ENCODE results near the gene FBXW5.

FBXW5 gene

DNA sequence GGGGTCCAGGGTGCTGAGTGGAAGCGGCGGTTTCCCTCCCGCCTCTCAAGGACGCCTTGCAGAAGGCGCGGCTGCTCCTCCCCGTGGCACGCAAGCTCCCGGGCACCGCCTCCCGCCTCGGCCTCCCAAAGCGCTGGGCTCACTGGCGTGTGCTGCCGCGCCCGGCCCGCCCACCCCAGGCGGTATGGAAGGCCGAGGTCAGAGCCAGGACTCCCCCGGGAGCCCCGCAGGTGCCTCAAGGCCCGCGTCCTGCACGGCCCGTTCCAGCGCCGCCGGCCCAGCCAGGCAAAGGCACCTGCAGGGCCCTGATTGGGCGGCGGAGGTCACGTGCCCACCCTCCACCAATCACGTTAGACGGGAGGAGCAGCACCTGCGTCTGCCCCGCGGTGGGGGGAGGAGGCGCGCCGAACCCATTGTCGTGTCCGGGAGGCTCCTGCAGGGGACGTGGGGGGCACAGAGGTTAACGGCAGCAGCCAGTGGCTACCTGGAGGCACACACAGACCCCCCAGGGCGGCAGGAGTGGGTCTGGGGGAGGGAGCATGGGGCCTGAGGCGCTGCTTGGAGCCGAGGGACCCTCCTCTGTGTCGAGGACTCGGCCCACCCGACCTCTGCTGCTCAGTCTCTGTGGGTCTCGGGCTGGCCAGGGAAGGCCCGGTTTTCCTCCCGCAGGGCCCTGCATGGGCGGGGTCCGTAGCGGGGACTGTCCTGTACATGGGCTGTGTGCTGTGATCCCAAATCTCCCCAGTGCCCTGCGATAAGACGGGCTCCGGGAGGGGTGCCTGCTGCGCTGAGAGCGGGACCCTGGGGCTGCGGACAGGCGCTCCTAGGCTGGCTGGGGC, 5.5 kb upstream of the FBXW5 start:
- in situ Hi-C loops (cut with MboI; ENCODE audit: low sequenced_read_pairs): no loop called here

DNA sequence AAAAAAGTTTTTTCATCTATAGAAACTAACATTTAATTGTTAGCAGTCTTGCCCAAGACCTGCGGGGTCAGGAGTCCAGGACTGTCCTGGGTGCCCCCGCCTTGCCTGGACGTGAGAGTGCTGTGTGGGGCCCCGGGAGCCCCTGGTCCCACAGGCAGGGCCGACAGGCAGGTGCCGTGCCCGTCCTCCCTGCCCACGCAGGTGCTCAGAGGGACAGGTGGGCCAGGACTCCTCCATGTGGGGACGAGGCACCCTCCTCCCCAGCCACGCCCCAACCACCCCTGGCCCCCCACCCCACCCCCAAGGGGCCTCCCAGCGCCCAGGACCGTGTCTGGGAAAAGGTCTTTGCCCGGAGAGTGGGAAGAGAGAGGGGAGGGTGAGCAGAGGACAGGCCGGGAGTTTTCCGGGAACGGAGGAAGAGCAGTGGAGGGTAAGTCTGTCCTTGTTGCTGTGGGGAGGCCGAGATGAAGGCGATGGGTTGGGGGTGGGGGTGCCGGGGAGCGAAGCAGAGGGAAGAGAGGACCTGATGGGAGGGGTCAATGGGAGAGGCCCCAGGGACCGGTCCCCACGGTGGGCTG, 4.8 kb upstream of the FBXW5 start:
- in situ Hi-C loops (cut with MboI; ENCODE audit: low sequenced_read_pairs): no loop called here

DNA sequence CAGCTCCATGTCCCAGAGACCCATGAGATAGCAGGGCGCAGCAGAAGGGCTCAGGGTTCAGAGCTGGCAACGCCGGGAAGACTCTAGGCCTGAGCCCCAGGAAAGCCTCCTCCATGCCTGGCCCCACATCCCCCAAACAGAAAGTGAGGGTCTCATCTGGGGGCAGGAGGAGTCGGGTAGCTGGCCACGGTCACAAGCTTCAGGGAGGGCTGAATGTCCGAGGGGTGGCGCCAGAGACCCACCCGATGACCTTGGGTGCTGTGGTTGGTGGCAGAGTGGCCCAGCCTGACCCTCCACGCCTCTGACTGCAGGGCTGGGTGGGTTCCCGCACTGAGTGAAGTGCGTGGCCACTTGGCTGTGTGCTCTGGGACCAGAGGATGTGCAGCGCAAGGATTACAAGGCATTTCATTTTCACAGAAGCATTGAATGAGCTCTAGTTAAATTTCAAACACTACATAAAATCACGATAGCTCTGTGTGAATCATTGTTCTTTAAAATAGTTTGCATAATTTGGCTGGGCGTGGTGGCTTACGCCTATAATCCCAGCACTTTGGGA, 3.5 kb upstream of the FBXW5 start:
- in situ Hi-C loops (cut with MboI; ENCODE audit: low sequenced_read_pairs): no loop called here

DNA sequence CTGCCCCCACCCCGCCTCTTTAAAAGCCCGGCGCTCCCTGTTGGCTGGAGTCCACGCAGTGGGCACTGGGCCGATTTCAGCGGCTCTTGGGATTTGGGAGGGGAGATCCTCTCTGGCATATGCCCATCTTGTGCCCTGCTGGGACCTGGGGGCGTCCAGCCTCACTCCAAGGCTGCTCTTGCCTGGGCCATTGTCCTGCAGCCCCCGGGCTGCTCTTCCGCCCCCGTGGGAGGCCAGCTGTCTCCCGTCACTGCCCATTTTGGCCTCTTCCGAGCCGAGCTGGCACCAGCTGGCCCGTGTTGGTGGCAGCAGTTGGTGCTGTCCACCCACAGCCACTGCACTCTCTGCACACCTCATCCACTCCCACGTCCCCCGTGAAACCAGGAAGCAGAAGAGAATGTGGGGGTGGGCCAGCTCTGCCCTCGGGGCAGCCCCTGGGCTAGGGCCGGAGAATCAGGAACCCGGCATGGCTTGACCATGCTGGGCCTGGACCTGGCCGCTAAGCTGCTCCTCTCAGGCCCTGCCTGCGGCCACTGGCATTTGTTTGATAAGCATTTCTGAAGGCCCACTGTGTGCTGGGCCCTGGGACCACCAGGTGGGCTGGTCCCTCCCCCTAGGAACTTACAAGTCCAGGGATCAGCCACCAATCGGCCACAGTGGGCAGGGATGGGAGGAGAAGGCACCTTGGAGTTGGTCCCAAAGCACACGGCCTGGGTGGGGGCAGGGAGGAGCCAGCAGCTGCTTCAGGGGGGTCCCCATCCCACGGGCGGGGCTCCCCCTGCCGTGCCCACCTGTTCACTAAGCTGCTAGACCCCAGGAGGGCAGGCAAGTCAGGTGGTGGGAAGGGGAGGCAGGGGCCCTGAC, 2.7 kb upstream of the FBXW5 start:
- in situ Hi-C loops (cut with MboI; ENCODE audit: low sequenced_read_pairs): no loop called here

DNA sequence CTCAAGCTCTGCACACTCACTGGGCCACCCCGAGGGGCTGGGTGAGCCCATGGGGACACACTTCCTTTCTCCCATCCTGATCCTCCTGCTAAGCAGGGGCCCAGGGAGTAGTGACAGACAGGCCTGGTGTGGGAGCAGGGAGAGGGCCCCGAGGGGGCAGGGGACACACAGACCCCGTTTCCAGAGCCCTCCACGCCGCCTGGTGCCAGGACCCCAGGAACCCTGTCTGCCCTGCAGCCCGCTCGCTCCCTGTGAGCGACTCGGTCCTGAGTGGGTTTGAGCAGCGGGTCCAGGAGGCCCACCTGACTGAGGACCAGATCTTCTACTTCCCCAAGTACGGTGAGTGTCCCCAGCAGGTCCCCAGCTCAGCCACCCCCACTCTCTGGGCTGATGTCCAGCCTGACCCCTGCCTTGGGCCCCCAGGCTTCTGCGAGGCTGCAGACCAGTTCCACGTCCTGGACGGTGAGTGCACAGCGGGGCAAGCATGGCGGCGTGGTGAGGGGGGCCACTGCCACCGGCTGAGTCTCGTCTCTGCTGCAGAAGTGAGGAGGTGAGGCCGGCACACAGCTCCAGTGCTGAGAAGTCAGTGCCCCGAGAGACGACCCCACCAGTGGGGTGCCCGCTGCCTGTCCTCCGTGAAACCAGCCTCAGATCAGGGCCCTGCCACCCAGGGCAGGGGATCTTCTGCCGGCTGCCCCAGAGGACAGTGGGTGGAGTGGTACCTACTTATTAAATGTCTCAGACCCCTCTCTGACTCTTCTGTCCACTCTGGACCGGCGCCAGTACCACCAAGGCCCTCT, 1.9 kb upstream of the FBXW5 start:
- in situ Hi-C loops (cut with MboI; ENCODE audit: low sequenced_read_pairs): no loop called here

DNA sequence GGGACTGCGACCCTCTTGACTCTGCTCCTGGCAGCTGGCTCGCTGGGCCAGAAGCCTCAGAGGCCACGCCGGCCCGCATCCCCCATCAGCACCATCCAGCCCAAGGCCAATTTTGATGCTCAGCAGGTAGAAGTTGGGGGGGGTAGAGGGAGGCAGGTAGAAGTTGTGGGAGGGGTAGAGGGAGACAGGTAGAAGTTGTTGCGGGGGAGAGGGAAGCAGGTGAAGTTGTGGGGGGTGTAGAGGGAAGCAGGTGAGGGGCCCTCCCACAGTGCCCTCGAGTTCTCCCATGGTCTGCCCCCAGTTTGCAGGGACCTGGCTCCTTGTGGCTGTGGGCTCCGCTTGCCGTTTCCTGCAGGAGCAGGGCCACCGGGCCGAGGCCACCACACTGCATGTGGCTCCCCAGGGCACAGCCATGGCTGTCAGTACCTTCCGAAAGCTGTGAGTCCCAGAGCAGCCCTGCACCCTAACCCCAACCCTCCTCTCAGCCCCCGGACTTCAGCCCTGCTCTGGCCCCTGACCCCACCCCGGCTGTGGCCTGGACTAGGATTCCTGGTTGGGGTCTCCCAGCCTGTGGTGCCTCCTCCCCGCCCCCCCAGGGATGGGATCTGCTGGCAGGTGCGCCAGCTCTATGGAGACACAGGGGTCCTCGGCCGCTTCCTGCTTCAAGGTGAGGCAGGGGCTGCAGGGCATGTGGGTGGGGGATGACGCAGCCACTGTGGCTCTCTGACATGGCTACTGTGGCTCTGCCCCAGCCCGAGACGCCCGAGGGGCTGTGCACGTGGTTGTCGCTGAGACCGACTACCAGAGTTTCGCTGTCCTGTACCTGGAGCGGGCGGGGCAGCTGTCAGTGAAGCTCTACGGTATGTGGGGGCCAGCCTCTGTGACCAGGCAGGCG, 1.0 kb upstream of the FBXW5 start:
- in situ Hi-C loops (cut with MboI; ENCODE audit: low sequenced_read_pairs): no loop called here

DNA sequence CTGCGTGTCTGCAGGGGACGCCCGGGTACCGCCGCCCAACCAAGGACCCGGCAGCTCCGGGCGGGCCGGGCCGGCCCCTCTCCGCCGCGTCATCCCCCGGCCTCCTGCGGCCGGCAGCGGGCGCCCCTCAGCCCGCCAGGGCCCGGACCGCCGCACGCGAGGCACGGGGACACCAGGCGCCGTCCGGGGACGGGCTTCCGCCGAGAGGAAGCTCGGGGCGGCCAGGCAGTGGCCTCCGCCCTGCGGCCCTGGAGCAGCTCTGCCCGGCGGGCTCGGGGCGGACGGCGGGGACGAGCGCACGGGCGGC, 373 bp downstream of the FBXW5 start:
- in situ Hi-C loops (cut with MboI; ENCODE audit: low sequenced_read_pairs): no loop called here

DNA sequence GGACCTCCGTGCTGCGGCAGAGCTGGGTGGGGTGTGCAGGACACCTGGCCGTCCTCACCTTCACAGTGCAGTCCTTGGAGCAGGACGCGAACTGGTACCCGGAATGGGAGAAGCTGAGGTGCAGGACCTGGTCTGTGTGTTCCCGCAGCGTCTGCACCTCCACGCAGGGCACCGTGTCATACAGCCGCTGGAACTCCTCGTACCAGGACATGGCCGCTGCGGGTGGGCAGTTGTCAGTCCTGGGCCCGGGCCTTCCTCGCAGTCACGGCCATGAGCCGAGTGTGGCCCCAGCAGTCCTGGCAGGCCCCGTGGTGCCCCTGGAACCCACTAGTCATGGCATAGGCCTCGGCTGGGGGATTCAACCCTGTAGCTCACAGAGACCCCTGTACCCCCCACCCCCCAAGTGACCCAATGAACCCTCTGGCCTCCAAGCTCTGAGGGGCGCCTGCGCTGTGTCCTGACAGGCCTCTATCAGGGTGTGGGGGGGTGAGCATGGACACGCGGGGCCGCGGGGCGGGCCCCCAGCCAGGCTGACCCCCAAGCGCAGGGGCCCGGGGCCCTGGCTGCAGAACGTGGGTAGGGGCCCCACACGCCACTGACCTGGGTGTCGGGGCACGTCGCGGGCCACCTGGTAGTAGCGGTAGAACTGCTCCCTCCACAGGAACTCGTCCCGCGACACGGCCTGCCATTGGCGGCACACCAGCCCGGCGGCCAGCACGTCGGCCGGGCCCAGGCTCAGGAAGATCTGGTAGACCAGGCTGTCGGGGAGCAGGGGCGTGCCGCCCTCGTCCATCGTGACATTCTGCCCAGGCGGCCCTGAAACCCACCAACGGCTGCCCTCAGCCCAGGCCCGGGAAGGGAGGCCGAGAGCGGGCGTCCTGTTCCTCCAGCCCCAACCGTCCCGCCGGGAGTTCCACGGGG, 987 bp downstream of the FBXW5 start:
- in situ Hi-C loops (cut with MboI; ENCODE audit: low sequenced_read_pairs): no loop called here

DNA sequence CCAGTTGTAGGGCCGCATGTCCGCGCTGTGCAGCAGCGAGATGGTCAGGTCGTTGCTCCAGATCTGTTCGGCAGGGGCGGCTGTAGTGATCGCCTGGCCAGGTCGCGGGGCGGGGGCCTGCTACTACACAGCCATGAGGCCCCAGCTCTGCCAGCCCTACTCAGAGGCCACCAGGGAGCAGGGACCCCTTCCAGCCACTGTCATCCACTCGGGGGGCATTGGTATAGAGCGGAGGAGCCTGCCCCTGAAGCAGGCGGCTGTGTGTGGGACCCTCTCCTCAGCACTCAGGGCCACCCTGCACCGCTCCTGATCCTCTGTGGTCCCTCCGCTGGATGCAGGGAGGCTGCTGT, 1.7 kb downstream of the FBXW5 start:
- in situ Hi-C loops (cut with MboI; ENCODE audit: low sequenced_read_pairs): no loop called here

DNA sequence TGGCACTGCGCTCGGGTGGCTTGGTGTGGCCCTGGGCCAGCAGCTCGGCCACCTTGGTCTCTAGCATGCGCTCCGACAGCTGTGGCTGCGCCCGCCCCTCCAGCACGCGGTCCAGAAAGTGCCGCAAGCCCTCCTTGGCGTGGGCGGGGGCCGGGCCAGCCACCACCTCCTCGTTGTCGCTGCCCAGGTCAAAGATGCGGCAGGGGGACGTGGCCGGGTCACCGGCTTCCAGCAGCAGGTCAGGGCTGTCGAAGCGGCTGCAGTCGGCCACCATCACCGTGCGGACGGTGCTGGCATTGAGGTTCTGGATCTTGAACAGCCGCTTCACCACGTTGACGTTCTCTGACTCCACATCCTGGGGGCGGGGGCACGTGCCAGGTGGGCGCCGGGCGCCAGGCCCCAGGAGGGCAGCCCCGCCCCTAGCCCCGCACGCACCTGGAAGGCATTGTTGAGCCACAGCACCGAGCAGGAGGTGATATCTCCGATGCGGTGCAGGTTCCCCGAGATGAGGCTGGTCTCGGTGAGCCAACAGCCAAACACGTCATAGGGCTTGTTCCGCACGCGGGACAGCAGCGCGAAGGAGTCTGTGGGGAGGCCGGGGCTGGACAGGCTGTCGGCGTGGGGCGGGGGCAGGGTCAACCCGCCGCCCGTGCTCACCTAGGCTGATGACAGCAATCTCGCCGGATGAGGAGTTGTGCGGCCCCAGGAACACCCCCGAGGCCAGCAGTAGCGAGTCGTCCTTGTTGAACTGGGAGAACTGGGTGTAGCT, 2.2 kb downstream of the FBXW5 start:
- in situ Hi-C loops (cut with MboI; ENCODE audit: low sequenced_read_pairs): no loop called here

DNA sequence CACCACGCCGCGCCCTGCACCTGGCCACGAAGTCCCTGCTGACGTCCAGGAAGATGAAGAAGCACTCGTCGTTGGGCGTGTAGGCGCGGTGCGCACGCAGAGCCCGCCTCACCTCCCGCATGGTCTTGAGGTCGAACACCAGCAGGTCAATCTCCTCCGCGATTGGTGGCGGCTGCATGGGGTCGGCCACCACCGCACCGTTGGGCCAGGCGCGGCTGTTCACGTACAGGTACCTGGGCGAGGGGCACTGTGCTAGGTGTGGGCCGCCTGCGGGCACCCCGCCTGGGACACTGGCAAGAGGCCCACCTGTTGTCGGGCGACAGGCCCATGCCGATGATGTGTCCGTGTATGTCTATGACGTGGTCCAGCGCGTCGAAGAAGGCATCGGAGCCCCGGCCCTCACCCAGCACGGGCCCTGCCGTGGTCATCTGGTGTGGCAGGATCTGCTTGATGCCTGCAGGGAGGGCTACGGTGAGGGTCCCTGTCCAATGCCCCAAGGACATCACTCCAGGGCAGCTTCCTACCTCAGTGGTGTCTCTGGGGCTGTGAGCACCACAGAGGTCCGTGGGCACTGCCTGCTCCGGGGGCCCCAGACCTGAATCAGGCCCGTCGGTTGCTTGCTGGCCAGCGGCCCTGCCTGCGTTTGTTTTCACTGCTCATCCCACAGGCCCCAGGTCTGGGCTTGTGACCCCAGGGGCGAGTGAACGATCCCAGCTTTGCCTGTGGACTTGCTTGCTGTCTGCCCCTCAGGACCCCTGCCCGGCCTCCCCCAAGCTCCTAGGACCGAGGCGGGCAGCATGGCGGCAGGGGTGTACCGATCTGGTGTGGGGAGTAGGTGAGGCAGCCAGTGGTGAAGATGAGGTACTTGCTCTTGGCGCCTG, 3.1 kb downstream of the FBXW5 start:
- in situ Hi-C loops (cut with MboI; ENCODE audit: low sequenced_read_pairs): no loop called here

DNA sequence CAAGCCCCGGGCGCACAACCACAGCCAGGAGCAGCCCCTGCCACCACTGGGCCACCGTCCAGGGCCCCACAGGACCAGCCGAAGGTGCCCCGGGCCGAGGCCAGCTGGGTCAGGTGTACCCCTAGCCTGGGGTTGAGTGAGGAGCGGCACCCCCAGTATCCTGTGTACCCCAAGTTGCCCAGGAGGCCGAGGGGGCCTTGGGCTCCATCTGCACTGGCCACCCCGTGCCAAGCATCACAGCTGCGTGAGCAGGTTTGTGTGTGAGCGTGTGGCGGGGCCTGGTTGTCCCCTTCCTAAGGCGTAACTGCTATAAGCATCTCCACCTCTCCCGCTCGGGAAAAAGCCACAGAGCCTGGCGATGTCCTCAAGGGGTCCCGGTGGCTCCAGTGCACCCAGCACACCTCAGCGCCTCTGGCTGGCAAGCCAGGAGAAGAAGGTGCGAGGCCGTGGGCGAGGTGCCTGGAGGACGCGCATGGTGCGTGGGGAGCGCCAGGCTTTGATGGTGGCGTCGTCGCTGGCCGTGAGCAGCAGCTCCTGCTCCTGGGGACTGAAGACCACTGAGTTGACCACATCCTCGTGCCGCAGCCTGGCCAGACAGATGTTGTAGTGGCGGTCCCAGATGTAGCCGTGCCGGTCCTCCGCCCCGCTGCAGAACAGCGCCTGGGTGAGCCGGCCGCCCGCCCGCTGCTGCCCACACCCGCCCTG, 3.9 kb downstream of the FBXW5 start:
- in situ Hi-C loops (cut with MboI; ENCODE audit: low sequenced_read_pairs): no loop called here

DNA sequence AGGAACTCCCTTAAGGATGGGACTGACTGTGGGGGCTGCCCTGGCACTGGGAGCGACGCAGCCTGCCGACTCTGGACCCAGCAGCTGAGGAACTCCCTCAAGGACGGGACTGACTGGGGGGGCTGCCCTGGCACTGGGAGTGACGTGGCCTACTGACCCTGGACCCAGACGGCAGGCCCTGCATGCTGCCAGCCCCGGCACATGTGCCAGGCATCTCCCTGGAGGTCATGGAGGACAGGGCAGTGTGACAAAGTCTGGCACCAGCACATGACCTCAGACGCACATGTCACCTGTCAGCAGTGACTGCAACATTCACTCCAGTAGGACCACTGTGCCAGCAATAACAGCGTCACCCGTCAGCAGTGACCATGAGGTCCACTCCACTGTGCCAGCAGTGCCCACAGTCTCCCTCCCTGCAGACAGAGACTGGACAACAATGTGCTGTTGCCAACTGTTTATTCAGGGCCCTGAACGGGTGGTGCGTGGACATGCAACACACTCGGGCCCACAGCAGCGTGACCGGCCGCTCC, 4.5 kb downstream of the FBXW5 start:
- in situ Hi-C loops (cut with MboI; ENCODE audit: low sequenced_read_pairs): no loop called here

DNA sequence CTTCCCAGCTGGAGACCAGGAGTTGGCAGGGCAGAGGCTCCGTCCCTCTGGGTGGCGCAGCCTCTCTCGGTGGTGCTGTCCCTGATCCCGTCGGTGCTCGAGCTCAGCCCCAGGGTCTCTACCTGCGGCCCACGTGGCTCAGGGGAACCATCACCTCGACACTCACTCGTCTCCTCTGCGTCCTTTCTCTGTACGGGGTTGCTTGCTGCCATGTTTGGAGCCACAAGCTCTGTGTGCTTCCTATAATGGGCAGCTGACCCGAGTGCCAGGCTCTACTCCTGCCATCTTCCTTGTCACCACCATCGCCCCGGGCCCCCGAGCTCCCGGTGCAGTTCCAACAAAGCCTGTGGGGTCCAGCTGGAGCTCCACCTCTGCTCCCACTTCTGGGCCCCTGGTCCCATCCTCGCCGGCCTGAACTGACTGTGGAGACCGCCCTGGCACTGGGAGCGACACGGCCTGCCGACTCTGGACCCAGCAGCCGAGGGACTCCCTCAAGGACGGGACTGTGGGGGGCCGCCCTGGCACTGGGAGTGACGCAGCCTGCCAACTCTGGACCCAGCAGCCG, 5.0 kb downstream of the FBXW5 start:
- in situ Hi-C loops (cut with MboI; ENCODE audit: low sequenced_read_pairs): no loop called here

DNA sequence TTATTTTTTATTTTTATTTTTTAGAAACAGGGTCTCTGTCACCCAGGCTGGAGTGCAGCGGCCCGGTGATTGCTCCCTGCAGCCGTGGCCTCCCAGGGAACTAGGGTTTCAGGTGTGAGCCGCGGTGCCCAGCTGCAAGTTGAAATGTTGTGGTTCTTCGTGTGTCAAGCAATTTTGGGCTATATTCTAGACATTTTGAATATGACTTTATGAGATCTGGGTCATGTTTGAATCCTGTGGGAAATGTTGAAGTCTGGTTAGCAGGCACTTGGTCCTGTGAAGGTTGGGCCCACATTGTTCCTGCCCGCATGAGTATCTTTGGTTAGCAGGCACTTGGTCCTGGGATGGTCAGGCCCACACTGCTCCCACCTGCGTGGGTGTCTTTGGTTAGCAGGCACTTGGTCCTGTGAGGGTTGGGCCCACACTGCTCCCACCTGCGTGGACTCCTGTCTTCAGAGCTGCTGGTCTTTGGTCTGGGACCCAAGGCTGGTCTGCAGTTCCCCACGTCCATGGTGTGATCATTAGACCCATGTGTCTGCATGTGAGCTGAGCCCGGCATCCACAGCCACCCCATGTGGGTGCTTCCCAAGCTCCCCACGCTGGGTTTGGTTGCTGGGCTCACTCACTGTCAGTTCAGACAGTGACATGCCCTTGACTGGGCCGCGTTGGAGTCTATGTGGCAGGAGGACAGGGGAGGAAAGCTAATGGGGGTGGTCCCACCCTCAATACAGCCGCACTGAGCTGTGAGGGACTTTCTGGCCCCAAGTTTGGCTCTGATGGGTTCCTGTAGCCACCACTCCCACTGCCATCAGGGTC, 7.1 kb downstream of the FBXW5 start:
- in situ Hi-C loops (cut with MboI; ENCODE audit: low sequenced_read_pairs): no loop called here
